ENCODE results near the gene CBR4.

GRCh38 chr4:169048868-169049414, 38.9 kb upstream of the CBR4 start:
- TF ChIP-seq CTCF (IDR thresholded peaks at IDR 0.05) (no peak), POLR2AphosphoS5 (IDR thresholded peaks at IDR 0.05) (no peak), POLR2A (IDR thresholded peaks at IDR 0.05) (no peak), EP300 (IDR thresholded peaks at IDR 0.05; ENCODE audit: low read depth) (no peak)

Measured in transverse colon (tissue), 4 donors.